Endothelial cell (in vitro differentiated cells): Measurements from ENCODE around the gene COL1A1. TPM values are rescaled to one million over a fixed set of nuclear protein-coding genes. Genes with fewer than 3 reads are reported as not detected.

Experiments used
- DNase-seq: peaks from one replicate; pipeline ENCODE4 v3.0.0; 2021; ENCODE audit warnings: low spot score
- H3K27ac Mint-ChIP-seq: one replicate; pipeline ENCODE4 v1.8.0; 2021; ENCODE audit warnings: mixed read lengths, inconsistent platforms; ENCODE audit not compliant: unreplicated experiment
- H3K27me3 Mint-ChIP-seq: one replicate; pipeline ENCODE4 v1.8.0; 2021; ENCODE audit warnings: mild to moderate bottlenecking, moderate library complexity, mixed read lengths, inconsistent platforms; ENCODE audit not compliant: unreplicated experiment
- H3K36me3 Mint-ChIP-seq: one replicate; pipeline ENCODE4 v1.8.0; 2021; ENCODE audit warnings: mild to moderate bottlenecking, low read depth, mixed read lengths, inconsistent platforms; ENCODE audit not compliant: unreplicated experiment
- H3K4me1 Mint-ChIP-seq: one replicate; pipeline ENCODE4 v1.8.0; 2021; ENCODE audit warnings: mild to moderate bottlenecking, mixed read lengths, inconsistent platforms; ENCODE audit not compliant: unreplicated experiment
- H3K4me3 Mint-ChIP-seq: one replicate; pipeline ENCODE4 v1.8.0; 2021; ENCODE audit warnings: mild to moderate bottlenecking, mixed read lengths, inconsistent platforms; ENCODE audit not compliant: unreplicated experiment
- H3K9me3 Mint-ChIP-seq: one replicate; pipeline ENCODE4 v1.8.0; 2021; ENCODE audit warnings: mixed read lengths, inconsistent platforms; ENCODE audit not compliant: unreplicated experiment
- CTCF ChIP-seq: fragments of 200-600 bp; sonication (generic); IDR thresholded peaks from one replicate; pipeline ENCODE4 v1.5.0; 2021; ENCODE audit warnings: antibody characterized with exemption; ENCODE audit not compliant: unreplicated experiment
- total RNA-seq: library from RNA; stranded (reverse); fragmentation: NEBNext Ultra II Directional; extraction: Animal tissue kit (Norgen Biotek cat#: 25700); gene quantifications from one replicate; pipeline ENCODE4 v1.2.1, GENCODE V29; 2021; ENCODE audit not compliant: unreplicated experiment

The COL1A1 gene
- total RNA-seq, 1 donor from 2014 or later, result 6.8 TPM

GRCh38 chr17:50207315-50207714 is 5.9 kb upstream of the COL1A1 start:
- H3K4me3 Mint-ChIP-seq, result no peak overlapping the region

DNA sequence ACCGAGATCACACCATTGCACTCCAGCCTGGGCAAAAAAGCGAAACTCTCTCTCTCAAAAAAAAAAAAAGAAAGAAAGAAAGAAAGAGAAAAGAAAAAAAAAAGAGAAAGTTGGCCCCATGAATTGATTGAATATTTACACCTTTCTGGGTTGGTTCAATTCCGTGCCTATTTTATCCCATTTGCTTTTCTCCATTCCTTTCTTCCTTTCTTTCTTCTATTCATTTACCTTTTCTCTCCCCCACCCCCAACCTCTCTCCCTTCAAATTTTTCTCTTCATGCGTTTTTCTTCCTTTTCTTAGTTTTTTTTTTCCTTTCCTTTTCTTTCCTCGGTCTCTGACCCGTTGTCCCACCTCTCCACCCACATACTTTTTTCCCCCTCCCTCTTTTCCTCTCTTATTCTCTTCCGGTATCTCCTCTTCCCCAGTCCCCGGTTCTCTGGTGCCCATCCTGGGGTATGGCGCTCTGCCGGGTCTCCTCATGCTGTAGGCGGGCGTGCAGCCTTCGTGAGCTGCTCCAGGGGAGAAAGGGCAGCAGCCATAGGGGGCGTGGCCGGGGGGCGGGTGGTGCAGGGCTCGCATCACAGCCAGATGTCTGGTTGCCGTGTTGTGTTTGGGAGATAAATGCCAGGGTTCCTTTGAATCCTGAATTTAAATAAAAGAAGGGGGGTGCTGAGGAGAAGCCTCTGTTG is 5.3 kb upstream of the COL1A1 start:
- peaks cover 14% of the 10 kb centered on the region for H3K4me1 Mint-ChIP-seq

More at GRCh38 chr17:50207315-50207714, 5.9 kb upstream of the COL1A1 start:
- Mint-ChIP-seq H3K27me3 (peaks cover 25% of the 10 kb centered on the region), H3K4me1 (peaks cover 14% of the 10 kb centered on the region), H3K9me3 (no peaks in the 10 kb centered on the region), H3K27ac (no peak overlapping the region), H3K36me3 (no peaks in the 10 kb centered on the region)
- TF ChIP-seq CTCF, result no peak
- DNase-seq, result no peak

DNA sequence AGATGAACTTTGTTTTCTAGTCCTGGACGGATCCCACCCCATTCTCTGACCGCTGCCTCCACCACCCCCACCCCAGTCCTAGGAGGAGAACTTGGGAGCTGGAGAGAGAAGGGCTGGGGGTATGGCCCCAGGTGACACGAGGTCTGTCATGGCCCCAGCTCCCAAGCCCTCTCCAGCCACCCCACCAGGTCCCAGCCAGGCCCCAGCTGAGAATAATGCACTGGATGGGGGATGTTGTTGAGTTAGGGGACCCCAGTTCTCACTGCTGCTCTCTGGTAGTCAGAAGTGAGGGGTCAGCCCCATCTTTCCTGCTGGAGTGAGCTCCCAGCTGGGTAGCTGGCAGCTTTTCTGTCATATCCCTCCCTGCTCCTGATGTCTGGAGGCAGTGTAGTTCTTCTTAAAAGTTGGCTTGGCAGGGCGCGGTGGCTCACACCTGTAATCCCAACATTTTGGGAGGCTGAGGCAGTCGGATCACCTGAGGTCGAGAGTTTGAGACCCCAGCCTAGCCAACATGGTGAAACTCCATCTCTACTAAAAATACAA is 4.6 kb upstream of the COL1A1 start:
- H3K4me3 Mint-ChIP-seq, result no peak overlapping the region
- TF ChIP-seq CTCF, result no peak
- no peak for DNase-seq
- no peaks in the 10 kb centered on the region for H3K36me3 Mint-ChIP-seq
- peaks cover 14% of the 10 kb centered on the region for H3K4me1 Mint-ChIP-seq
- H3K9me3 Mint-ChIP-seq, result no peaks in the 10 kb centered on the region
- peaks cover 26% of the 10 kb centered on the region for H3K27me3 Mint-ChIP-seq
- H3K27ac Mint-ChIP-seq, result no peak overlapping the region

More for the DNA sequence above, 5.3 kb upstream of the COL1A1 start:
- Mint-ChIP-seq H3K36me3 (no peaks in the 10 kb centered on the region), H3K9me3 (no peaks in the 10 kb centered on the region), H3K27me3 (peaks cover 25% of the 10 kb centered on the region), H3K4me3 (no peak overlapping the region), H3K27ac (no peak overlapping the region)
- no peak for TF ChIP-seq CTCF
- peak; percentile 57 for DNase-seq

DNA sequence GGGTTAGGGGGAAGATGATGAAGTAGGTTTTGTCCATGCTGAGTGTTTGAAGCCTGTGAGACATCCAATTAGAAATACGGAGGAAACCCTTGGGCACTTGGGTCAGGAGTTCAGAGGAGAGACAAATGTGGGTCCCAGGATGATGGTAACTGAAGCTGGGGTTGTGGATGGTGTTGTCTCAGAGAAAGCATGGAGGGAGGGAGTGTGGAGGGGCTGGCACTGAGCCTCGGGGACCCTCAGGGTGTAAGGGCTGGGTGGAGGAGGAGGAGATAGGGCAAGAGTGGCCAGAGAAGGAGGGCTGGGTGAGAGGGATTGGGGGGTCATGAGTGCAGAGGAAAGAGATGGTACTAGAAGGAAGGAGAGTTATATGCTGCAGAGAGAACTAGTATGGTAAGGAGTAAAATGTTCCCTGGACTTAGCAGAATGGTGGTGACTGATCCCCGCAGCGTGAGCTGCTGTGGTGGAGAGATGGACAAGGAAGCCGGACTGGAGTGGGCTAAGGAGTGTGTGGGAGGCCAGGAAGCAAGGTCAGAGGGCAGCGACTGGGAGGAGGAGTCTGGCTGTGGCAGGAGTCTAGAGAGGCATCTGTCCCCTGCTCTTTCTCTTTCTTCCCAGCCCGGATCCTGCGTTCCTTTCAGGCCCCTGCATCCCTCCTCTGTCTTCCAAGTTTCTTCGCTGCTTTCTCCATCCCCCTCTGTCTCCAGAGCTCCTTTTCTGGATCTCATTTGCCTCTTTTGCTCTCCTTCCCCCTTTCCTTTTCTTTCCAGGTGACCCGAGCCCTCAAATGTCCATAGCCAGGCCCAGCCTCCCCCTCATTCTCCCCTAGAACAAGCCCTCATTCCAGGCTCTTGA is 3.9 kb upstream of the COL1A1 start:
- Mint-ChIP-seq H3K9me3 (no peaks in the 10 kb centered on the region), H3K27ac (no peak overlapping the region), H3K4me3 (no peak overlapping the region), H3K27me3 (peaks cover 28% of the 10 kb centered on the region), H3K36me3 (no peaks in the 10 kb centered on the region), H3K4me1 (peaks cover 14% of the 10 kb centered on the region)
- no peak for TF ChIP-seq CTCF
- no peak for DNase-seq
